ENCODE results near the gene TRUB2.

The TRUB2 gene

GRCh38 chr9:128257907-128258306 lies 64.3 kb downstream of the TRUB2 start:
- TF ChIP-seq Cebpa-rat (IDR thresholded peaks at IDR 0.05), result no peak
- peaks cover 9% of the 10 kb centered on the region for H3K4me1 ChIP-seq
- H3K9me3 ChIP-seq, result no peaks in the 10 kb centered on the region
- no peak overlapping the region for H3K9ac ChIP-seq
- no peak overlapping the region for H3K27ac ChIP-seq
- no peak overlapping the region for H3K4me3 ChIP-seq
- no peaks in the 10 kb centered on the region for H3K27me3 ChIP-seq
- peaks cover 89% of the 10 kb centered on the region for H3K36me3 ChIP-seq
- peaks cover 30% of the 10 kb centered on the region for H4K20me1 ChIP-seq
- H3K4me2 ChIP-seq, result no peak overlapping the region

DNA sequence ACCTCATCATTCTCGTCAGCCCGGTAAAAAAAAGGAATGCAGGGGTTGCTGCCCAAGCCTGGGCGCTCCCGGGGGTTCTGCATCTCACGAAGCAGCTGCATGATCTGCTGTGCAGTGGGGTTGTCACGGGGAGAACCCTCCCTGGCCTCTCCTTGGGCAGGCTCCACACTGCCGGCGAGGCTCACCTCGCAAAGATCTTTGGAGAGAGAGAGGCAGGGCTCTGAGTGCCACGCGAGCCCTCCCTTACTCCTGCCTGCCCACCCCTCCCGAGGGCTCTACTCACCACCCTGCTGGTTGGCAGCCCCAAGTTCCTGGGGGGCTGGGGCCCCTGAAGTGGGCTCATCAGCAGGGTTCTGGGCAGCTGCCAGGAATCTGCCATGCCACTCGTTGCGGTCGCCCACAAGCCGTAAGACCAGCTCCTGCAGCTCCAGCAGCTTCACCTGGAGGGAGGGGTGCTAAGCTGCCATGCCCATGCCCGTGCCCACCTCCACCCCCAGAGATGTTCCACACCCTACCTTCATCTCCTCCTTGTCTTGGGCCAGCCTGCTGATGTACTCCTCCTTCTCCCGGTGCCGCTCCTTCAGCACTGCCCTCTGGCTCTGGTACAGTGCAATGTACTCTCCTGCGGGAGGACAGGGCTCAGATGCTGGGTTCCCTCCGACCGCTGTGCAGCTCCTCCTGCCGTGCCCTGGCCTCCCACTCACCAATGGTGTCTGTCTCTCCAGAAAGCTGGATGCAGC lies 65.0 kb downstream of the TRUB2 start:
- TF ChIP-seq Cebpa-rat (IDR thresholded peaks at IDR 0.05), result no peak
- H3K9ac ChIP-seq, result no peak overlapping the region
- H3K4me1 ChIP-seq, result peaks cover 16% of the 10 kb centered on the region
- no peak overlapping the region for H3K4me2 ChIP-seq
- peaks cover 82% of the 10 kb centered on the region for H3K36me3 ChIP-seq
- H4K20me1 ChIP-seq, result peaks cover 36% of the 10 kb centered on the region
- no peaks in the 10 kb centered on the region; the same call in 1 of the 2 replicates for H3K27me3 ChIP-seq
- H3K4me3 ChIP-seq, result no peak overlapping the region
- H3K27ac ChIP-seq, result no peak overlapping the region
- H3K9me3 ChIP-seq, result no peaks in the 10 kb centered on the region

Measured in BLaER1 (cell line).